ENCODE measurements around the gene KDM4E.
"Not testable (repeated sequence)": the region's sequence is repeated elsewhere in the genome, so short reads cannot be mapped to it uniquely, and the experiment has no call there.

Gene KDM4E

GRCh38 chr11:95024958-95025357, at the start of gene KDM4E:
Gene KDM4E, plus strand, starts transcription at chr11:95025258. Its CDS starts 300 bp downstream, at chr11:95025558.
- DNase-seq (ENCODE audit: low read depth in 2 of 2), result no peak

- no peak for DNase-seq (ENCODE audit: low read depth in 2 of 2)
Measured at GRCh38 chr11:94975599-94975998, 49.5 kb upstream of the KDM4E start.

- no peak for DNase-seq (ENCODE audit: low read depth in 2 of 2)
Measured at GRCh38 chr11:94987378-94987777, 37.7 kb upstream of the KDM4E start.

GRCh38 chr11:94988748-94989147, 36.3 kb upstream of the KDM4E start:
- DNase-seq (ENCODE audit: low read depth in 2 of 2), result no peak

DNA sequence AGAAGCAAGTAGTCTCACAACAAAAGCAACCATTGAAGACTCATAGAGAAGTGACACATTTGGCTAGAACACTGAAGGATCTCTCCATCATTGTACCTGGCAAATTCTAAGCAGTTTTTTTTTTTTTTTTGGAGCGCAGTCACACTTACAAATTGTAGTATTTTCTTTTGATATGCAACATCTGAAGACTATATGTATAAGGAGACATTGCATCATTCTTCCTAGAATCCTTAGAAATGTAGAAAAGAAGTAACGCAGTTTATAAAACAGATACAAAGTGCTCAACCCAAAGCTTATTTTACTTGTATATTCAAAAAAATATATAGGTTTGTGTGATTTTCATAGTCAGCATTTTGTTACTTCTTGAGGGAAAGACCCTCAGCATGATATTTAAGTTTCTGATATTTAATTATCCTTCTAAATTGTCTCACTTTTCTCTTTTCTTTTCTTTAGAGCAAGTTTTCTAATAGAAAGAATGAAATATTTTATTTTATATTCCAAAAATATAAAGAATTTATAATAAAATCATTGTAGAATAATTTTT, 31.6 kb upstream of the KDM4E start:
- no peak for DNase-seq (ENCODE audit: low read depth in 2 of 2)

- no peak for DNase-seq (ENCODE audit: low read depth in 2 of 2)
Measured at GRCh38 chr11:94997437-94997836, 27.6 kb upstream of the KDM4E start.

- no peak for DNase-seq (ENCODE audit: low read depth in 2 of 2)
Measured at GRCh38 chr11:94998285-94998684, 26.8 kb upstream of the KDM4E start.

GRCh38 chr11:95003716-95004115, 21.3 kb upstream of the KDM4E start:
- DNase-seq (ENCODE audit: low read depth in 2 of 2), result no peak

- DNase-seq (ENCODE audit: low read depth in 2 of 2), result no peak
Measured at GRCh38 chr11:95005642-95006041, 19.4 kb upstream of the KDM4E start.

- no peak for DNase-seq (ENCODE audit: low read depth in 2 of 2)
Measured at GRCh38 chr11:95011376-95011775, 13.7 kb upstream of the KDM4E start.

GRCh38 chr11:95014184-95014821, 10.8 kb upstream of the KDM4E start:
- no peak for DNase-seq (ENCODE audit: low read depth in 2 of 2)

DNA sequence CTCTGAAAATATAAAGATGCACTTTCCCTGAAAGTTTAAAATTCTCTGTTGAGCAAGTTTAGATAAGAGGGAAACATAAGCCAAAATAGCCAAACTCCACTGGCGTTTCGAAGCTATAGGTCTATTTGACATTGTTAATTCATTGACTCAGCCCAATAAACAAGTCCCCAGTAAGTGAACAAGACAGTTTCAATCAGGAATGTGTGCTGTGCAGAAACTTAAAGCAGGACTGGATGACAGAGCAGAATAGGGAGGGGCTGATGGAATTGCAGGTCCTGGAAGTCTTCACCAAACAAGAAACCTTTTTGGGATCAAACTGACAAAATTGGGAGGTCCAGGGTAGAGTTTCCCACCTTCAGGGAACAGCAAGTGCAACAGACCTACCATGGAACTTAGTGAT, 8.9 kb upstream of the KDM4E start:
- no peak for DNase-seq (ENCODE audit: low read depth in 2 of 2)

GRCh38 chr11:95021468-95021867, 3.6 kb upstream of the KDM4E start:
- not testable (repeated sequence) for DNase-seq (ENCODE audit: low read depth in 2 of 2)

DNA sequence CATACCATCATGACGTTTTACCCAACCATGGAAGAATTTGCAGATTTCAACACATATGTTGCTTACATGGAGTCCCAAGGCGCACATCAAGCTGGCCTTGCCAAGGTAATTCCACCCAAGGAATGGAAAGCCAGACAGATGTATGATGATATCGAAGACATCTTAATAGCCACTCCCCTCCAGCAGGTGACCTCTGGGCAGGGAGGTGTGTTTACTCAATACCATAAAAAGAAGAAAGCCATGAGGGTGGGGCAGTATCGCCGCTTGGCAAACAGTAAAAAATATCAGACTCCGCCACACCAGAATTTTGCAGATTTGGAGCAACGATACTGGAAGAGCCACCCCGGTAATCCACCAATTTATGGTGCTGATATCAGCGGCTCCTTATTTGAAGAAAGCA, 536 bp downstream of the KDM4E start:
- DNase-seq (ENCODE audit: low read depth in 2 of 2), result not testable (repeated sequence)

DNA sequence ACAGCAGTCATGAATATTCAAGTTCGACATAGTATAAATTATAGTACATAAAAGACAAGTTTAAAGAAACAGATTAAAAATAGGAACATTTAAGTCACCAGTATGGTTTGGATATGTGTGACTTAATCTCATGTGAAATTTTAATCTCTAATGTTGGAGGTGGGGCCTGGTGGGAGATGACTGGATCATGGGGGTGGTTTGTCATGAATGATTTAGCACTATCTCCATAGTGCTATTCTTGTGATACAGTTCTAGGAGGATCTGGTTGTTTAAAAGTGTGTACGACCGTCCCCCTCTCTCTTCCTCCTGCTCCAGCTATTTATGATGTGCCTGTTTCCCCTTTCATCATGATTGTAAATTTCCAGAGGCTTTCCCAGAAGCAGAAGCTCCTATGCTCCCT, 3.3 kb downstream of the KDM4E start:
- DNase-seq (ENCODE audit: low read depth in 2 of 2), result no peak

- DNase-seq (ENCODE audit: low read depth in 2 of 2), result no peak
Measured at GRCh38 chr11:95033051-95033450, 8.0 kb downstream of the KDM4E start.

DNA sequence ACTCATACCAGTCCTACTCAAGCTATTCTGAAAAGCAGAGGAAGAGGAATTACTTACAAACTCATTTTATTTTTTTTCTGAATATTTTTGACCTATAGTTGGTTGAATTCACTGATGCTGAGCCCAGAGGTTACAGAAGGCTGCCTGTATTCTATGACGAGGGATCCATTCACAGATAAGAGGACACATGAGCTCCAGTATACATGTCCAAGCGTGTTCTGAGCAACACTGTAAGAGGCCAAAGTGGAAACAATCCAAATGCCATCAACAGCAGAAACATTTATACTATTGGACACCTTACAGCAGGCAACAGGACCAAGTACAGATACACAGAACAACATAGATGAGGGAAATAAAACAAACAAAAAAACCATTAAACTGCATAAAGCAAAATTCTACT, 10.3 kb downstream of the KDM4E start:
- no peak for DNase-seq (ENCODE audit: low read depth in 2 of 2)

DNA sequence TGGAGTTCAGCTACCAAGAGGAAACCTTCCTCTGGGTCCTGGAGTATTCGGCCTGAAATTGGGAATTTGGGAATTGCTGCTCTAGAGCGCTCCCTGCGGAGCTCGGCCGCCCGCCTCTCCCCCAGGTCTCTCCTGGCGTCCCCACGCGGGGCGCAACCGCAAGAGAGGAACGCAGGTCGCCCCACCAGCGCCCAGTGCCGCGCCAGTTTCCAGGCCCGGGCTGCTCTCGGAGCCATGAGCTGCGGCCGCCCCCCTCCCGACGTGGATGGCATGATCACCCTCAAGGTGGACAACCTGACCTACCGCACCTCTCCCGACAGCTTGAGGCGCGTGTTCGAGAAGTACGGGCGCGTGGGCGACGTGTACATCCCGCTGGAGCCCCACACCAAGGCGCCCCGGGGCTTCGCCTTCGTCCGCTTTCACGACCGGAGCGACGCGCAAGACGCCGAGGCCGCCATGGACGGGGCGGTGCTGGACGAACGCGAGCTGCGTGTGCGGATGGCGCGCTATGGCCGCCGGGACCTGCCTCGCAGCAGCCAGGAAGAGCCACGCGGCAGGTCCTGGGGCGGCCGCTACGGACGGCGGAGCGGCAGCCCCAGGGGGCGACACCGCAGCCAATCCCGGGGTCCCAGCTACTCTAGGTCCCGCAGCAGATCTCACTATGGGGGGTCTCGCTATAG, 12.4 kb downstream of the KDM4E start:
- not testable (repeated sequence) for DNase-seq (ENCODE audit: low read depth in 2 of 2)

DNA sequence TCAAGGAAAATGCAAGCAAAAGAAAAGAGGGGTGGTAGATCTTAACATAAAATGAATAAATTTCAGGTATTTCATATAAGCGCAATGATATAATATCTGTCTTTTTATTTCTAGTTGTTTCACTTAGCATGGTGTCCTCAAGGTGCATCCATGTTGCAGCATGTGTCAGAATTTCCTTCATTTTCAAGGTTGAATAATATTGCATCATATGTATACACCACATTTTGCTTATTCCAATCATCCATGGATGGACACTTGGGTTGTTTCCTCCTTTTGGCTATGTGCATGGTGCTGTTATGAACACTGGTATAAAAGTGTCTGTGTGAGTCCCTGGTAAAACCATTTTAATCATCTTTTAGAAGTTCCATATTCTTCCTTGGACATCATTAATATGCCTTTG, 17.2 kb downstream of the KDM4E start:
- no peak for DNase-seq (ENCODE audit: low read depth in 2 of 2)

DNA sequence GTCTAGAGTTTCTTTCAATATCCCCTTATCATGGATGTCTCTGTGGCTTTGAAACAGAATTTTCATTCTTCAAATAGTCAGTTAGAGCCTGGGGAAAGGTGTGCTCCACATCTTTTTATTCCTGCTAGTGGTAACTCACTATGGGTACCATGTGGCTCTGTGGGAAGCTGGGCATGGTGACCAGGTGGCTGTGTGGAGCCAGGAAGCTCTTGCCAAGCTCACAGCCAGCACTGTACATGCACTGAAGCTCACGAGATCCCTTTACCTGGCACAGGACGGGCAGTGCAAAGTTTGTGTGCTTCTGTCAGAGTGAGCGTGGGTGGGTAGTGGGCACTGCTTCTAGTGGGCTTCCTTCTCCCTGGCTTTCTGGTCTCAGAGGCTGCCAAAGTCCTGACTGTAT, 17.8 kb downstream of the KDM4E start:
- no peak for DNase-seq (ENCODE audit: low read depth in 2 of 2)

DNA sequence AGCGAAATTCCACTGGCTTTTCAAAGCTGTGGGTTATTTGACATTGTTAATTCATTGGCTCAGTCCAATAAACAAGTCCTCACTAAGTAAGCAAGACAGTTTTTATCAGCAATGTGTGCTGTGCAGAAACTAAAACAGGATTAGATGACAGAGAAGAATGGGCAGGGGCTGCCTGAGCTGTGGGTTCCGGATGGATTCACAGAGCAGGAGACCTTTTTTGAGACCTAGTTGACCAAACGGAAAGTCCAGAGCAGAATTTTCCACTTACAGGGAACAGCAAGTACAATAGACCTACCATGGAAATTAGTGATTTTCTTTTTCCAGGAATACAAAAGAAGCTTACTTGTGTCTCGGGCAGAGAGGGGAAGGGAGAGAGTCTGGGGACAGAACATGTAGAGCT, 19.0 kb downstream of the KDM4E start:
- DNase-seq (ENCODE audit: low read depth in 2 of 2), result no peak

- no peak for DNase-seq (ENCODE audit: low read depth in 2 of 2)
Measured at GRCh38 chr11:95045812-95046211, 20.8 kb downstream of the KDM4E start.

DNA sequence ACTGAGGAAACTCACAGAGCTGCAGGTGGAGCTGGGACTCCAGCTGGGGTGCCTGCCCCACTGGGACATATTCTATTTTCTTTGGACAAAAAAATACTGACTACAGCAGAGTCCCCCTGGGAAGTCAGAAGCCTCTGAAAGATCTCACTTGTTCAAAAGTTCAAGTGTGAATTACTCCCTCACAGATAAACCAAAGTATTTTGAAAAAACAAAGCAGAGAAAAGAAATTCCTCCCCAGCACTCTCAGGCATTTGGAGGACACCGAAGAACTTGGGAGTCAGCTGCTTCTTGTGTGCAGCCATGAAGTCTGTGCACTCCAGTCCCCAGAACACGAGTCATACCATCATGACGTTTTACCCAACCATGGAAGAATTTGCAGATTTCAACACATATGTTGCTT, 24.1 kb downstream of the KDM4E start, which contains the start of gene KDM4F:
KDM4F (plus strand) TSS at position 301 of the 400 bp plus-strand sequence.
- DNase-seq (ENCODE audit: low read depth in 2 of 2), result not testable (repeated sequence)

Measured in stimulated activated CD4-positive, alpha-beta T cell treated with anti-CD3 and anti-CD28 coated beads, Interleukin-4, amount 100 ng/mL, for 48 hours (primary cell).